A549 (cell line): Measurements from ENCODE around the gene DPEP1. TPM values are rescaled to one million over a fixed set of nuclear protein-coding genes. Genes with fewer than 3 reads are reported as not detected.

ENCODE experiments used
- ATAC-seq, 2 experiments: fragments of 200-7000 bp in 1 of 2; fragments of >200 bp in 1 of 2; cut with Nextera tagmentation in 1 of 2; cut with Tn5 transposase in 1 of 2; 3 replicates each; pipeline versions ENCODE4 v1.8.0 to v1.9.1; 2018 to 2020; ENCODE audit warnings: mild to moderate bottlenecking in 1 of 2, moderate library complexity in 1 of 2
- CTCF ChIA-PET: fragments of 300-600 bp; sonication (Branson Sonifier 250); formaldehyde crosslinking; extraction: SDS; loops from one replicate; lab custom pipeline; 2021; ENCODE audit warnings: antibody characterized with exemption, inconsistent platforms; lab: Yijun Ruan, JAX
- POLR2A ChIA-PET: fragments of 350-600 bp; formaldehyde crosslinking; extraction: SDS; loops from one replicate; lab custom pipeline; 2021; ENCODE audit warnings: antibody characterized with exemption, inconsistent platforms; lab: Yijun Ruan, JAX
- DNase-seq, 2 experiments: peaks; one replicate each; pipeline versions ENCODE4 v3.0.0 to v3.0.0-alpha.2; 2011 to 2016; ENCODE audit warnings: low read depth in 1 of 2, low spot score in 1 of 2
- FAIRE-seq: peaks from 2 replicates; lab custom pipeline; 2011; peaks lifted over from hg19 to GRCh38; lab: Jason Lieb, UNC
- H3K27ac ChIP-seq, 2 experiments: fragments of >200 bp; sonication (Bioruptor Twin); formaldehyde crosslinking; 3 replicates each; pipeline ENCODE4 v1.5.1; 2016 to 2017
- H3K4me1 ChIP-seq: fragments of >200 bp; sonication (Bioruptor Twin); formaldehyde crosslinking; 3 replicates; pipeline ENCODE4 v1.6.1; 2016
- H3K4me2 ChIP-seq: fragments of >200 bp; sonication (Bioruptor Twin); formaldehyde crosslinking; 3 replicates; pipeline ENCODE4 v1.6.1; 2016
- H3K4me3 ChIP-seq: fragments of >200 bp; sonication (Bioruptor Twin); formaldehyde crosslinking; 3 replicates; pipeline ENCODE4 v1.5.1; 2016
- H3K9me3 ChIP-seq: fragments of >200 bp; sonication (Bioruptor Twin); formaldehyde crosslinking; 3 replicates; pipeline ENCODE4 v1.6.1; 2016
- BHLHE40 ChIP-seq: IDR thresholded peaks from 2 replicates; pipeline ENCODE4 v1.6.1; 2012; ENCODE audit warnings: low read depth, low read length, inconsistent platforms
- CBX8 ChIP-seq: fragments of 200-600 bp; sonication (generic); IDR thresholded peaks from 2 replicates; pipeline ENCODE4 v1.6.1; 2016
- CEBPB ChIP-seq, 2 experiments: fragments of >200 bp in 1 of 2; sonication (Bioruptor Twin) in 1 of 2; formaldehyde crosslinking in 1 of 2; IDR thresholded peaks; 2 replicates each; pipeline ENCODE4 v1.6.1; 2012 to 2016
- EHF ChIP-seq: fragments of 250-450 bp; sonication (Bioruptor Pico); IDR thresholded peaks from 2 replicates; pipeline ENCODE4 v1.5.0; 2020; ENCODE audit warnings: mild to moderate bottlenecking
- EP300 ChIP-seq, 2 experiments: fragments of >200 bp; sonication (Bioruptor Twin); formaldehyde crosslinking; IDR thresholded peaks; 2 replicates in 1 of 2; 3 replicates in 1 of 2; pipeline ENCODE4 v1.6.1; 2016 to 2017
- HDAC2 ChIP-seq: fragments of 200-600 bp; sonication (generic); IDR thresholded peaks from 2 replicates; pipeline ENCODE4 v1.6.1; 2016
- HOXB5 ChIP-seq: fragments of 250-450 bp; sonication (Bioruptor Pico); IDR thresholded peaks from 2 replicates; pipeline ENCODE4 v1.5.0; 2020; ENCODE audit warnings: mild to moderate bottlenecking, moderate library complexity
- JUN ChIP-seq, 2 experiments: fragments of >200 bp; sonication (Bioruptor Twin); formaldehyde crosslinking; IDR thresholded peaks; 2 replicates in 1 of 2; 3 replicates in 1 of 2; pipeline ENCODE4 v1.6.1; 2016 to 2017
- JUNB ChIP-seq: fragments of >200 bp; sonication (Bioruptor Twin); formaldehyde crosslinking; IDR thresholded peaks from 2 replicates; pipeline ENCODE4 v1.6.1; 2016
- MAZ ChIP-seq: fragments of 150-350 bp; IDR thresholded peaks from 2 replicates; pipeline ENCODE4 v1.6.1; 2014; ENCODE audit warnings: antibody characterized with exemption, low read depth, low read length, borderline replicate concordance
- NPAS2 ChIP-seq: fragments of 250-450 bp; sonication (Bioruptor Pico); IDR thresholded peaks from 2 replicates; pipeline ENCODE4 v1.8.0; 2022; ENCODE audit warnings: mild to moderate bottlenecking, moderate library complexity, borderline replicate concordance
- PHF8 ChIP-seq: fragments of 200-600 bp; sonication (generic); IDR thresholded peaks from 2 replicates; pipeline ENCODE4 v1.6.1; 2016; ENCODE audit warnings: low read depth, mild to moderate bottlenecking, antibody characterized with exemption, moderate library complexity, borderline replicate concordance
- POLR2A ChIP-seq: IDR thresholded peaks from 2 replicates; pipeline ENCODE4 v1.6.1; 2012; ENCODE audit warnings: mild to moderate bottlenecking, low read length
- RCOR1 ChIP-seq: fragments of 150-350 bp; IDR thresholded peaks from 2 replicates; pipeline ENCODE4 v1.6.1; 2014; ENCODE audit warnings: antibody characterized with exemption, low read length, low read depth
- RNF2 ChIP-seq: fragments of 200-600 bp; sonication (generic); IDR thresholded peaks from 2 replicates; pipeline ENCODE4 v1.6.1; 2016; ENCODE audit warnings: low read depth, mild to moderate bottlenecking, antibody characterized with exemption, moderate library complexity, borderline replicate concordance
- SMC3 ChIP-seq: fragments of >200 bp; sonication (Bioruptor Twin); formaldehyde crosslinking; IDR thresholded peaks from 3 replicates; pipeline ENCODE4 v1.6.1; 2018; ENCODE audit warnings: inconsistent platforms
- TFCP2L1 ChIP-seq: fragments of 250-450 bp; sonication (Bioruptor Pico); IDR thresholded peaks from 2 replicates; pipeline ENCODE4 v1.5.0; 2021; ENCODE audit warnings: mild to moderate bottlenecking
- ZNF302 ChIP-seq: fragments of 250-450 bp; sonication (Bioruptor Pico); IDR thresholded peaks from 2 replicates; pipeline ENCODE4 v1.9.0; 2021; ENCODE audit warnings: inconsistent platforms, mild to moderate bottlenecking, moderate library complexity
- WGBS: methylation state at CpG from one replicate; pipeline ENCODE4 v1.1.6; 2017; ENCODE audit errors: missing lambda C conversion rate; 5-methylcytosine and 5-hydroxymethylcytosine counted together
- polyA plus RNA-seq, 4 experiments: library from polyadenylated mRNA; depleted of rRNA in 3 of 4; stranded (reverse); fragments of >200 nt; fragmentation: RNase III in 1 of 4; extraction: RNeasy Plus Mini Kit Qiagen cat#74134 plus additional on column Dnase treatment in 1 of 4; gene quantifications; 2 replicates in 3 of 4; 3 replicates in 1 of 4; pipeline ENCODE4 v1.2.3, GENCODE V29; 2011 to 2017
- TF ChIP-seq, protein P1 (sequence below): fragments of 250-450 bp; sonication (Bioruptor Pico); IDR thresholded peaks from 2 replicates; pipeline ENCODE4 v1.5.0; 2021; ENCODE audit warnings: mild to moderate bottlenecking, moderate library complexity, borderline replicate concordance
- TF ChIP-seq, protein P2 (sequence below): fragments of 150-350 bp; IDR thresholded peaks from 2 replicates; pipeline ENCODE4 v1.6.1; 2014; ENCODE audit warnings: low read depth, mild to moderate bottlenecking, low read length
- TF ChIP-seq, protein P3 (sequence below): fragments of 450-650 bp; IDR thresholded peaks from 2 replicates; pipeline ENCODE4 v1.6.1; 2014; ENCODE audit warnings: antibody characterized with exemption
- TF ChIP-seq, protein P4 (sequence below): fragments of >200 bp; sonication (Bioruptor Twin); formaldehyde crosslinking; IDR thresholded peaks from 3 replicates; pipeline ENCODE4 v1.6.1; 2016
- TF ChIP-seq, protein P5 (sequence below): IDR thresholded peaks from 2 replicates; pipeline ENCODE4 v1.6.1; 2012
- TF ChIP-seq, protein P6 (sequence below): IDR thresholded peaks from 2 replicates; pipeline ENCODE4 v1.6.1; 2012; ENCODE audit warnings: low read depth, borderline replicate concordance
- TF ChIP-seq, protein P7 (sequence below): fragments of >200 bp; sonication (Bioruptor Twin); formaldehyde crosslinking; IDR thresholded peaks from 2 replicates; pipeline ENCODE4 v1.6.1; 2016

DPEP1 gene
- polyA plus RNA-seq, 2 of the 4 experiments (the other 2 are of a cell fraction), result 1.3 to 1.5 TPM

DNA sequence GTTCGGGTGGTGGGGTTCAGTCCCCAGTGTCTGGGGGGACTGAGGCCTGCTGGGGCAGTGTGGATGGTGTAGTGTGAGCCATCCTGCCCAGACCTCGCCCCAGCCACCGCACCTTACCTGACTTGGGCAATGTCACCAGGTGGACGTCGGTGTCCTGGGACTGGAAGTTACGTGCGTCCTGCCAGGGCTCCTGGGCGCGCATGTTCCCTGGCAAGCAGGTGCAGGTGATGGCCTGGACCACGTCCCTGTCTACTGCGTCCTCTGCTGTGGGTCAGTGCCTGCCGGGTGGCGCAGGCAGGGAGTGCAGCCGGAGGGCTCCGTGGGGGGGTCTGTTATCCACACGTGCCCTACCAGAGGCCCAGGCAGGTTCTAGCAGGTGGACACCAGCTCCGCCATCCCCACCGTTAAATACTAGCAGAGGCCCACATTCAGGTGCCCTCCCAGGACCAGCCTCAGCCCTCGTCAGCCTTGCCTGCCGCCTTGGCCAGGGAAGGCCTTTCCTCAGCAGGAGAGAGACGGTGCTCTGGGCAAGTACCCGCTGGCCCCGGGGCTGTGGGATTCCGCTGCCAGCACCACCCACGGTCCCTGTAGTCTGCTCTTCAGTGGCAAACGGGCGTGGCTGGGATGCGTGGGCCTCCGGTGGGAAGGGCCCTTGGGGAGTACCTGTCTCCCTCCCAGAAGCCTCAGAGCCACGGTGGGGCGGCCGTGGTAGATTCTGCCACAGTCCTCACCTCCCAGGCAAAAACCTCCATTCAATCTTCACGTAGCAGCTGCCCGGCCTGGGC, 8.1 kb upstream of the DPEP1 start:
- 86% methylated on average over 24 of the region's 34 CpGs for WGBS
- FAIRE-seq (no peak), DNase-seq (no peak), ATAC-seq (no peak)
- Histone ChIP-seq H3K4me3 (no peak overlapping the region), H3K27ac (no peak overlapping the region), H3K4me1 (peaks cover 28% of the 10 kb centered on the region), H3K9me3 (no peaks in the 10 kb centered on the region), H3K4me2 (no peak overlapping the region)
- TF ChIP-seq, protein P1, sequence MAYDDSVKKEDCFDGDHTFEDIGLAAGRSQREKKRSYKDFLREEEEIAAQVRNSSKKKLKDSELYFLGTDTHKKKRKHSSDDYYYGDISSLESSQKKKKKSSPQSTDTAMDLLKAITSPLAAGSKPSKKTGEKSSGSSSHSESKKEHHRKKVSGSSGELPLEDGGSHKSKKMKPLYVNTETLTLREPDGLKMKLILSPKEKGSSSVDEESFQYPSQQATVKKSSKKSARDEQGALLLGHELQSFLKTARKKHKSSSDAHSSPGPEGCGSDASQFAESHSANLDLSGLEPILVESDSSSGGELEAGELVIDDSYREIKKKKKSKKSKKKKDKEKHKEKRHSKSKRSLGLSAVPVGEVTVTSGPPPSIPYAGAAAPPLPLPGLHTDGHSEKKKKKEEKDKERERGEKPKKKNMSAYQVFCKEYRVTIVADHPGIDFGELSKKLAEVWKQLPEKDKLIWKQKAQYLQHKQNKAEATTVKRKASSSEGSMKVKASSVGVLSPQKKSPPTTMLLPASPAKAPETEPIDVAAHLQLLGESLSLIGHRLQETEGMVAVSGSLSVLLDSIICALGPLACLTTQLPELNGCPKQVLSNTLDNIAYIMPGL (CRISPR knock-in tag), result no peak
- TF ChIP-seq, protein P2, sequence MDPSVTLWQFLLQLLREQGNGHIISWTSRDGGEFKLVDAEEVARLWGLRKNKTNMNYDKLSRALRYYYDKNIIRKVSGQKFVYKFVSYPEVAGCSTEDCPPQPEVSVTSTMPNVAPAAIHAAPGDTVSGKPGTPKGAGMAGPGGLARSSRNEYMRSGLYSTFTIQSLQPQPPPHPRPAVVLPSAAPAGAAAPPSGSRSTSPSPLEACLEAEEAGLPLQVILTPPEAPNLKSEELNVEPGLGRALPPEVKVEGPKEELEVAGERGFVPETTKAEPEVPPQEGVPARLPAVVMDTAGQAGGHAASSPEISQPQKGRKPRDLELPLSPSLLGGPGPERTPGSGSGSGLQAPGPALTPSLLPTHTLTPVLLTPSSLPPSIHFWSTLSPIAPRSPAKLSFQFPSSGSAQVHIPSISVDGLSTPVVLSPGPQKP, result no peak
- TF ChIP-seq, protein P3, sequence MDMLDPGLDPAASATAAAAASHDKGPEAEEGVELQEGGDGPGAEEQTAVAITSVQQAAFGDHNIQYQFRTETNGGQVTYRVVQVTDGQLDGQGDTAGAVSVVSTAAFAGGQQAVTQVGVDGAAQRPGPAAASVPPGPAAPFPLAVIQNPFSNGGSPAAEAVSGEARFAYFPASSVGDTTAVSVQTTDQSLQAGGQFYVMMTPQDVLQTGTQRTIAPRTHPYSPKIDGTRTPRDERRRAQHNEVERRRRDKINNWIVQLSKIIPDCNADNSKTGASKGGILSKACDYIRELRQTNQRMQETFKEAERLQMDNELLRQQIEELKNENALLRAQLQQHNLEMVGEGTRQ, result no peak
- no peak for TF ChIP-seq HOXB5 (CRISPR knock-in tag)
- no peak for TF ChIP-seq SMC3
- TF ChIP-seq JUNB, result no peak
- ChIA-PET CTCF (interaction anchor here (1.0 to 2.1 kb wide), 3 partner anchors 10 to 62 kb away, joined by 3 to 14 read pairs (median 4); no protein-coding TSS in a partner anchor), POLR2A (no interaction called here)

DNA sequence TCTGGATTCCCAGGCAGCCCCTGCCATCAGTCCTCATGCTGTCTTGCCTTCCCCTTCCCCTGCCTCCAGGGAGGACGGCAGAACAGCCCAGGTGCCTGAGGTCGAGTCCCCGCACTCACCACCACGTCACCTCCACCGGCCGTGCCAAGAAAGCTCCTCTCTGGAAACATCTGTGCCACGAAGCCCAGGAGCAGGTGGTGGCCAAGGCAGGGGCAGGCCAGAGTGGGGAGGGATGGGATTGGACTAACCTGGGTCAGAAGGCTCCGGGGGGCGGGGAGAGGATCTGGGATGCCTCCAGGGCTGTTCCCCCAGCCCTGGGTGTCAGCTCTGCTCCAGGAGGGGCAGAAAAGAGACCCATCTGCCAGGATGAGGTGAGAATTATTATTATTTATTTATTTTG, 7.4 kb upstream of the DPEP1 start:
- FAIRE-seq (no peak), ATAC-seq (no peak), DNase-seq (no peak)
- WGBS, result 88% methylated on average over 9 of the region's 9 CpGs
- TF ChIP-seq EP300 (IDR thresholded peaks at IDR 0.05), result no peak
- TF ChIP-seq BHLHE40, result no peak
- TF ChIP-seq JUN (IDR thresholded peaks at IDR 0.05), result no peak
- TF ChIP-seq PHF8, result no peak
- TF ChIP-seq RCOR1, result no peak
- TF ChIP-seq, protein P4, sequence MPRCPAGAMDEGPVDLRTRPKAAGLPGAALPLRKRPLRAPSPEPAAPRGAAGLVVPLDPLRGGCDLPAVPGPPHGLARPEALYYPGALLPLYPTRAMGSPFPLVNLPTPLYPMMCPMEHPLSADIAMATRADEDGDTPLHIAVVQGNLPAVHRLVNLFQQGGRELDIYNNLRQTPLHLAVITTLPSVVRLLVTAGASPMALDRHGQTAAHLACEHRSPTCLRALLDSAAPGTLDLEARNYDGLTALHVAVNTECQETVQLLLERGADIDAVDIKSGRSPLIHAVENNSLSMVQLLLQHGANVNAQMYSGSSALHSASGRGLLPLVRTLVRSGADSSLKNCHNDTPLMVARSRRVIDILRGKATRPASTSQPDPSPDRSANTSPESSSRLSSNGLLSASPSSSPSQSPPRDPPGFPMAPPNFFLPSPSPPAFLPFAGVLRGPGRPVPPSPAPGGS, result no peak
- TF ChIP-seq NPAS2, result no peak
- H3K4me2 ChIP-seq, result no peak overlapping the region
- CTCF ChIA-PET, result interaction anchor here (1.0 to 2.1 kb wide), 3 partner anchors 9 to 61 kb away, joined by 3 to 14 read pairs (median 4); no protein-coding TSS in a partner anchor
- POLR2A ChIA-PET, result no interaction called here
- peaks cover 28% of the 10 kb centered on the region for H3K4me1 ChIP-seq
- no peak overlapping the region for H3K27ac ChIP-seq
- H3K9me3 ChIP-seq, result no peaks in the 10 kb centered on the region
- no peak overlapping the region for H3K4me3 ChIP-seq

DNA sequence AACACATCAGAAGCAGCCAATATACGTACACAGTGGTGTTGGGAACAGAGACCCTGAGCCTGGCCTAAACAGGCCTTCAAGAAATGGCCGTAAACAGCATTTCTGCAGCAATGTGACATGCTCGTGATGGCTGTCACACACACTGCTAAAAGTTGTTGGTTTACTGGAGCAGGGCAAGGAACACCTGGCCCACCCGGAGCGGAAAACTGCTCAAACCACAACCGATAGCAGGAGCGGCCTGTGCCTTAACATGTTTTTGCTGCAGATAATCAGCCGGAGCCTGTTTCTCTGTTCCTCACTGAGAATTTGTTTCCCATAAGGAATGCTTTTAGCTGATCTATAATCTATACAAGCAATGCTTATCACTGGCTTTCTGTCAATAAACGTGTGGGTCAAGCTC, 6.0 kb upstream of the DPEP1 start:
- FAIRE-seq, result no peak
- CTCF ChIA-PET, result interaction anchor here (0.9 to 2.0 kb wide), 4 partner anchors 10 to 34 kb away, joined by 3 to 8 read pairs (median 4); no protein-coding TSS in a partner anchor
- Histone ChIP-seq H3K4me1 (peaks cover 22% of the 10 kb centered on the region), H3K9me3 (no peaks in the 10 kb centered on the region), H3K4me3 (no peak overlapping the region), H3K4me2 (no peak overlapping the region), H3K27ac (no peak overlapping the region)
- DNase-seq, result no peak
- 89% methylated on average over 9 of the region's 9 CpGs for WGBS
- POLR2A ChIA-PET, result no interaction called here
- ATAC-seq, result no peak
- TF ChIP-seq CBX8, result no peak
- TF ChIP-seq, protein P5, sequence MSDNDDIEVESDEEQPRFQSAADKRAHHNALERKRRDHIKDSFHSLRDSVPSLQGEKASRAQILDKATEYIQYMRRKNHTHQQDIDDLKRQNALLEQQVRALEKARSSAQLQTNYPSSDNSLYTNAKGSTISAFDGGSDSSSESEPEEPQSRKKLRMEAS, result no peak
- TF ChIP-seq, protein P6, sequence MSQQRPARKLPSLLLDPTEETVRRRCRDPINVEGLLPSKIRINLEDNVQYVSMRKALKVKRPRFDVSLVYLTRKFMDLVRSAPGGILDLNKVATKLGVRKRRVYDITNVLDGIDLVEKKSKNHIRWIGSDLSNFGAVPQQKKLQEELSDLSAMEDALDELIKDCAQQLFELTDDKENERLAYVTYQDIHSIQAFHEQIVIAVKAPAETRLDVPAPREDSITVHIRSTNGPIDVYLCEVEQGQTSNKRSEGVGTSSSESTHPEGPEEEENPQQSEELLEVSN, result no peak
- TF ChIP-seq HDAC2, result no peak
- TF ChIP-seq RNF2, result no peak
- no peak for TF ChIP-seq PHF8
- TF ChIP-seq MAZ, result no peak
- TF ChIP-seq EHF (CRISPR knock-in tag), result no peak
- TF ChIP-seq, protein P7, sequence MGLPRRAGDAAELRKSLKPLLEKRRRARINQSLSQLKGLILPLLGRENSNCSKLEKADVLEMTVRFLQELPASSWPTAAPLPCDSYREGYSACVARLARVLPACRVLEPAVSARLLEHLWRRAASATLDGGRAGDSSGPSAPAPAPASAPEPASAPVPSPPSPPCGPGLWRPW, result no peak
- no peak for TF ChIP-seq ZNF302
- no peak for TF ChIP-seq TFCP2L1 (CRISPR knock-in tag)
- no peak for TF ChIP-seq CEBPB (IDR thresholded peaks at IDR 0.05)
- TF ChIP-seq POLR2A, result no peak
